ENCODE data around the gene MT1X.
"Not testable (repeated sequence)": the region's sequence is repeated elsewhere in the genome, so short reads cannot be mapped to it uniquely, and the experiment has no call there.

Gene MT1X

GRCh38 chr16:56653218-56653617 lies 29.1 kb upstream of the MT1X start:
- DNase-seq (ENCODE audit: low read depth in 3 of 3), result no peak

- DNase-seq (ENCODE audit: low read depth in 3 of 3), result peak in 2 of 3 donors; percentile 49 to 74
These were observed 24.5 kb upstream of the MT1X start, which contains the start of gene MT1F for GRCh38 chr16:56657555-56658326. TSS of gene MT1F (plus strand) at chr16:56657959. CDS start at chr16:56658059, 100 bp downstream.

- no peak for DNase-seq (ENCODE audit: low read depth in 3 of 3)
These were observed 23.9 kb upstream of the MT1X start for GRCh38 chr16:56658327-56658875.

GRCh38 chr16:56662357-56663354 lies 19.6 kb upstream of the MT1X start:
- DNase-seq (ENCODE audit: low read depth in 3 of 3), result no peak

DNA sequence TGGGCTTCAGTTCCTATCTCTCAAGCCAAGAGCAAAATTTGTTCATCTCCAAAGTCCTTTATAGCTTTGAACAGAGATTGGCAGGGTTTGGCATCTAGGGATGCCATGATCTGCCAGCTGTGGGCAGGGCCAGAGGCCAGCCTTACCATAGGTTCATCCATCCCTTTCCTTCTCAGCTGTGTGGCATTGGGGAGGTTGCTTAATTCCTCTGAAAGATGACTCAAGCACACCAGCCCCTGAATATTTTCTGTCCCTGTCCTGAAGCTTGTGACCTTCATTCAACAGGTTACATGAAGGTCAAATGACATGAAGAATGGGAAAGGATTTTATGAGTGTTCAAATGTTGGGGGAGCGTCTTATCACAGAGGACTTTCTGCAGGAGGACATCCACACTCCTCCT lies 17.8 kb upstream of the MT1X start:
- no peak for DNase-seq (ENCODE audit: low read depth in 3 of 3)

DNA sequence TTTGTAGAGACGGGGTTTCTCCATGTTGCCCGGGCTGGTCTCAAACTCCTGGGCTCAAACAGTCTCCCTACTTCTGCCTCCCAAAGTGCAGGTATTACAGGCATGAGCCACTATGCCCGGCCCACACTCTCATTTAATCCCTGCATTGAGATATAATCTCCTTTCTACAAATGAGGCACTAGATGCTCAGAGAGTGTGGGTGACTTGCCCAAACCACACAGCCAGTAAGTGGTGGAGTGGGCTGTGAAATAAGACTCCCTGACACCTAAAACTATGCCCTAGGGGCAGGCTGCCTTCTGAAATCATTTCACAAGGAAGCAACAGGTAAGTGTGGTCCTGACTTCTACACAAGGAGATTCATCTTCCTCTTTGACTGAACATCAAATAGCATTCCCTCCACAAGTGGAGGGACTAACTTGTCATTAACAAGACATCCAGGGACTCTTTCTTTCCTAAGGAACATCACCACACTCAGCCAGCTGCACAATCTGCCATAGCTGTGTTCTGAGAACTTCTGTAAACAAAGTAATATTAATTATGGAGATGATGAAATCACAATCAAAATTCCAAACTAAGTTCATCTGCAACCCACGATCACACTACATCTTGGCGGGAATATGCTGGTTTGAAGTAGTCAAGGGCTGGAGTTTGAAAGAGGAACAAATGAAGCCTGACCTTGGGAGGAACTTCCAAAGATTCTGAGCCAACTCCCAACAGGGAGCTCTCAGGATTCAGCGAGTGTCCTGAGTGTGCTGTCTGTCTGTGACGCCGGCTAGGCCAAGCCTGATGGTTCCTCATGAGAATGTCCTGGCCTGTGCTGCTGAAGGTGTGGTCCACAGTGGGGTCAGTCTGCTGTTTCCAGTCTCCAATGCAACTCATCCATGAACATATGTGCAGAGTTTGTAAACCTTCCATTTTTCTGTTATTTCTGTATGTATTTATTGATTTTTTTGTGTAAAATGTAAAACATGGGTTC lies 16.7 kb upstream of the MT1X start:
- DNase-seq (ENCODE audit: low read depth in 3 of 3), result not testable (repeated sequence)

GRCh38 chr16:56667581-56668571 lies 14.4 kb upstream of the MT1X start, which contains the start of gene MT1G:
TSS of gene MT1G (minus strand) at chr16:56668065. CDS start at chr16:56667993, 72 bp downstream.
- DNase-seq (ENCODE audit: low read depth in 3 of 3), result no peak

DNA sequence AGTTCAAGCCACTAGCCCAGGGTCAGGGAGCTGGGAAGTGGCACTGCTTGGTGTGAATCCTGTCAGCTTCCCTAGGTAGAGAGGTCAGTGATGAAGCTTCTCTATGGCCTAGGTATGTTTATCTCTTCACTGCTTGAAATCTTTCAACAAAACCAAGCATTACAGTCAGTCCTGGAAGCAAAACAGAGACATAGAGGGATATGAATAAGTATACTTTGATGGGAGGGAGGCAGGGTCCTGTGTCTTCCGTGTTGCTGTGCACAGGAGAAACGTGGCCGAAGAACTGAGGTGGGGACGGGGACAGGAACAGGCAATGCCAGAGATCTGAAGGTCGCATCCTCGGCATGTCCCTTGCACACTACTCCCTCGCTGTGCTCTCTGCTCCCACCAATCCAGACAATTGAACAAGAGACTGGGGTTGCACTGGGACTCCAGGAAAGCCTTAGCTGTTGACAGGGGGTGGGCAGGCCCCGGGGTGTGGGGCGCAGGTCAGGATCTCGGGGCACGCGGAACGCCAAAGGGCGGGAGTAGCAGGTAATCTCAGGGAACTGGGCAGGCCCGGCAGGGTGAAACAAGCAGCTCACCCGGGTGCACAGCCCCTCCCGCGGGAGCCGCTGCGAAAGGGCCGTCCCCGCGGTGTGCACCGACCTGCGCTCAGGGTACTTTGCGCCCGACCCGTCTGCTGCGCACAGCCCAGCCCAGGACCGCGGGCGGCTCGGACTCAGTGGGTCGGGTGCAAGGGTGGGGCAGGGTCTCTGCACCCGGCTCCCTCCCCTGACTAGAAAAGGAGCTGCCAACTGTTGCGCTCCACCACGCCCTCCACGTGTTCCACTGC lies 13.0 kb upstream of the MT1X start, which contains the start of gene MT1H:
Gene MT1H, plus strand, starts transcription at position 810 of the 835 bp plus-strand sequence. CDS start 71 bp downstream, outside the sequence.
- no peak for DNase-seq (ENCODE audit: low read depth in 3 of 3)

DNA sequence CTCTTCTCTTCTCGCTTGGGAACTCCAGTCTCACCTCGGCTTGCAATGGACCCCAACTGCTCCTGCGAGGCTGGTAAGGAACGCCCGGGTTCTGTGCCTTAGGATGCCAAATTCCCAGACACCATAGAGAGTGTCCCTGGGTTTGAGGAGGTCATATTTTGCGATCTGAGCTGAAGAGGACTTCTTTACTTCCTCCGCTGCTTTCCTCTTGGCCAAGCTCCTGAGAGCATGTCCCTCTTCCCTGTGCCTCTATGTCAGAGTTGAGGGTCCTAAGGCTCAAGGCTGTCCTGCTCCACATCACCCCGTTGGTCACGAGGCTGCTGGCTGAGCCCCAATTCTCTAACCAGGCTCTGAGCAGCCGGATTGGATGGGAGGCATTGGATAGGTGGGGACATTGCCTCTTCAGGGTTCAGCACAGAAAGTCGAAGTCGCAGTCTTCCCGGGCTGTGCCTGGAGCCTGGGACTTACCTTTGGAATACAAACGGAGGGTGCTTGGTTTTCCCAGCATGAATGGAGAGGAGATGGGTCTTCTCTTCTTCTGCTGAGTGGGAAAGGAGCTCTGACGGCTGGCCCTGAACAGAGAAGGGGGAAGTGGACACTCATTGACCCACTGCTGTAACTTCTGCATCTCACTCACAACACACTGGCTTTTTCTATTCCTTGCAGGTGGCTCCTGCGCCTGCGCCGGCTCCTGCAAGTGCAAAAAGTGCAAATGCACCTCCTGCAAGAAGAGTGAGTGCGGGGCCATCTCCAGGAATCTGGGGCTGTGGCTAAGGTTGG lies 12.2 kb upstream of the MT1X start:
- DNase-seq (ENCODE audit: low read depth in 3 of 3), result no peak

GRCh38 chr16:56670620-56670934 lies 11.7 kb upstream of the MT1X start:
- no peak for DNase-seq (ENCODE audit: low read depth in 3 of 3)

GRCh38 chr16:56671691-56672090 lies 10.6 kb upstream of the MT1X start:
- DNase-seq (ENCODE audit: low read depth in 3 of 3), result not testable (repeated sequence)

- DNase-seq (ENCODE audit: low read depth in 3 of 3), result not testable (repeated sequence)
These were observed 10.1 kb upstream of the MT1X start for GRCh38 chr16:56672171-56672570.

DNA sequence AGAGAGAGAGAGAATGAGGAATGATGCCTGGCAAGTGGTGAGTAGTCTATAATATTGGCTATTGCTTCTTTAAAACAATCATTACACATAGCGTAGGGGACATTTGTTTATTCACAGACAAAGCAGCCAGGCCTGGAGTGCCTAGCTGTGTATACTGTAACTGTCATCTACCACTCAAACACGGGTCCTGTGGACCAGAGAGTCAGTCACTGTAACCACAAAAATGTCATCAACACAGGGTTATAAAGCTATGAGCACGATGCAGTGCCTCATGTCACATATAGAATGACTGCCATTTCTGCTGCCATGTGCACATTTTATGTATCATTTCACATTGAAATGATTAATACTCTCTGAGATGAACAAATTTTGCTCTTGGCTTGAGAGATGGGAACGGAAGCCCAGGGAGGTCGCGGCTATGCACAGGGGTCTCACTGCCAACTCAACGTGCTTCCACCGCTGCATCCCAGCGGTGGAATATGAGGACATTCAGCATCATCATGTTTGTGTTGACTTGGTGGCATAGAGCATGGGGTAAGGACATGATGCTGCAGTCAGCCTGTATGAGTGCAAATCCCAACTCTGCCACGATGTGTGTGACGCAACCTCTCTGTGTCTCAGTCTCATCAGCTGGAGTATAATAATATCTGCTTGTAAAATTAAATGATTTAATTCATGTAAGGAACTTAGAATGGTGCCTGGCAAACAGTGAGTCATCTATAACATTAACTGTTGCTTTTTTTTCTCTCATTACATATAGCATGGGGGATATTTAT lies 9.3 kb upstream of the MT1X start:
- DNase-seq (ENCODE audit: low read depth in 3 of 3), result no peak

DNA sequence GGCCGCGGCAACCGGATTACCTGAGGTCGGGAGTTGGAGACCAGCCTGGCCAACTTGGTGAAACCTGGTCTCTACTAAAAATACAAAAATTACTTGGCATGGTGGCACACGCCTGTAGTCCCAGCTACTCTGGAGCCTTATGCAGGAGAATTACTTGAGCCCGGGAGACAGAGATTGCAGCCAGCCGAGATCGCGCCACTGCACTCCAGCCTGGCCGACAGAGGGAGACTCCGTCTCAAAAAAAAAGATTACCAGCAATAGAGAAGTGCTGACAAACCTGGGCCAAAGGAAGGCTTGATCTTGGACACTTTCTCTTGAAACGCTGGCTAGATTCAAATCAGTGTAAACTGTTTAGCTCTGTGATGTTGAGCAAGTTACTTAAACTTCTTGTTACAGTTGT lies 8.3 kb upstream of the MT1X start:
- DNase-seq (ENCODE audit: low read depth in 3 of 3), result no peak

DNA sequence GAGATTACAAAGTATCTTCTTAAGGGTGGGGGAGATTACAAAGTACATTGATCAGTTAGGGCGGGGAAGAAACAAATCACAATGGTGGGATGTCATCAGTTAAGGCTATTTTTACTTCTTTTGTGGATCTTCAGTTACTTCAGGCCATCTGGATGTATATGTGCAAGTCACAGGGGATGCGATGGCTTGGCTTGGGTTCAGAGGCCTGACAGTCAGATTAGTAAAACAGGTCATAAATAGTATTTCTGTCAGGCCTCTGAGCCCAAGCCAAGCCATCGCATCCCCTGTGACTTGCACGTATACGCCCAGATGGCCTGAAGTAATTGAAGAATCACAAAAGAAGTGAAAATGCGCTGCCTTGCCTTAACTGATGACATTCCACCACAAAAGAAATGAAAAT lies 7.7 kb upstream of the MT1X start:
- DNase-seq (ENCODE audit: low read depth in 3 of 3), result not testable (repeated sequence)

- peak in 1 of 3 donors; percentile 53 for DNase-seq (ENCODE audit: low read depth in 3 of 3)
These were observed 6.5 kb upstream of the MT1X start for GRCh38 chr16:56675685-56676210.

GRCh38 chr16:56677474-56677873 lies 4.8 kb upstream of the MT1X start:
- no peak for DNase-seq (ENCODE audit: low read depth in 3 of 3)

Measured in stimulated activated CD4-positive, alpha-beta T cell treated with anti-CD3 and anti-CD28 coated beads, TNF-alpha, amount 100 ng/mL, for 48 hours (primary cell).